Gastrocnemius medialis (tissue), 4 donors: ENCODE data around the gene PRPH.

Experiments used
- POLR2A ChIP-seq, 2 donors: fragments of 450-650 bp; IDR thresholded peaks; one replicate each; pipeline ENCODE4 v1.6.1; 2017; ENCODE audit warnings: antibody characterized with exemption in 2 of 2, mild to moderate bottlenecking in 2 of 2, moderate library complexity in 2 of 2
- TF ChIP-seq, protein P1 (sequence below), 5 experiments: fragments of 450-650 bp in 3 of 5; fragments of 200-600 bp in 2 of 5; sonication (generic) in 2 of 5; IDR thresholded peaks in 4 of 5; conservative IDR thresholded peaks in 1 of 5; 1 replicate in 4 of 5; 2 replicates in 1 of 5; pipeline ENCODE4 v1.5.1; 2016 to 2019; ENCODE audit warnings: antibody characterized with exemption in 5 of 5, mild to moderate bottlenecking in 3 of 5, moderate library complexity in 3 of 5

DNA sequence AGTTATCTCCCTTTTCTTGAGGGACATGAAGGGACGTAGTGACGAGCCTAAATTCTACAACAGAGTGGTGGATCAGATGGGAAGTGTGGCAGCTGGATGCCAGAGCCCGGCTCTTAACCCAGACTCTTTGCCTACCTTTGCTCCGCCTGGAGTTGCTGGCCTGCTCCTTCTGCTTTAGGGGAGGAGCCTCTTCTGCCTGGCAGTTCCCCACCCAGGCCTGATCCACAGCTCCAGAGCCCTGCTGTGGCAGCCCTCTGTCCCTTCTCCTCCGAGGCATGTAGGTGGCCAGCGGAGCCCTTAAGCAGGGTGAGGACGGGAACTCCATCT is 2.3 kb upstream of the PRPH start:
- TF ChIP-seq, protein P1, sequence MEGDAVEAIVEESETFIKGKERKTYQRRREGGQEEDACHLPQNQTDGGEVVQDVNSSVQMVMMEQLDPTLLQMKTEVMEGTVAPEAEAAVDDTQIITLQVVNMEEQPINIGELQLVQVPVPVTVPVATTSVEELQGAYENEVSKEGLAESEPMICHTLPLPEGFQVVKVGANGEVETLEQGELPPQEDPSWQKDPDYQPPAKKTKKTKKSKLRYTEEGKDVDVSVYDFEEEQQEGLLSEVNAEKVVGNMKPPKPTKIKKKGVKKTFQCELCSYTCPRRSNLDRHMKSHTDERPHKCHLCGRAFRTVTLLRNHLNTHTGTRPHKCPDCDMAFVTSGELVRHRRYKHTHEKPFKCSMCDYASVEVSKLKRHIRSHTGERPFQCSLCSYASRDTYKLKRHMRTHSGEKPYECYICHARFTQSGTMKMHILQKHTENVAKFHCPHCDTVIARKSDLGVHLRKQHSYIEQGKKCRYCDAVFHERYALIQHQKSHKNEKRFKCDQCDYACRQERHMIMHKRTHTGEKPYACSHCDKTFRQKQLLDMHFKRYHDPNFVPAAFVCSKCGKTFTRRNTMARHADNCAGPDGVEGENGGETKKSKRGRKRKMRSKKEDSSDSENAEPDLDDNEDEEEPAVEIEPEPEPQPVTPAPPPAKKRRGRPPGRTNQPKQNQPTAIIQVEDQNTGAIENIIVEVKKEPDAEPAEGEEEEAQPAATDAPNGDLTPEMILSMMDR (IDR thresholded peaks at IDR 0.05 in 4 of 5, conservative IDR thresholded peaks at IDR 0.05 in 1 of 5) = no peak
- no peak for TF ChIP-seq POLR2A (IDR thresholded peaks at IDR 0.05)
